K562 (cell line): ENCODE data around the gene CHN1. TPM values are rescaled to one million over a fixed set of nuclear protein-coding genes. Genes with fewer than 3 reads are reported as not detected.

Experiments used
- BMI1 ChIP-seq: fragments of 150-350 bp; IDR thresholded peaks from 2 replicates; pipeline ENCODE4 v1.6.1; 2014; ENCODE audit warnings: low read length
- CHD7 ChIP-seq: fragments of 200-600 bp; sonication (generic); IDR thresholded peaks from one replicate; pipeline ENCODE4 v1.6.1; 2012; ENCODE audit warnings: mild to moderate bottlenecking, low read depth, low read length, inconsistent platforms
- polyA plus RNA-seq, 8 experiments: library from polyadenylated mRNA; depleted of rRNA in 4 of 8; stranded (reverse) in 5 of 8; unstranded in 3 of 8; fragments of >200 nt; fragmentation: Nextera tagmentation in 2 of 8; fragmentation: Illumina TruSeq in 1 of 8; extraction: Ambion mirVana in 2 of 8; extraction: Trizol in 1 of 8; gene quantifications; 2 replicates each; pipeline versions ENCODE4 v1.2.1 to v1.2.3, GENCODE V29; 2011 to 2014; ENCODE audit warnings: inconsistent platforms in 1 of 8, missing spikeins in 1 of 8
- total RNA-seq, 7 experiments: library from RNA; depleted of rRNA in 6 of 7; stranded (reverse); fragments of >200 nt in 6 of 7; fragmentation: Illumina TruSeq in 2 of 7; extraction: Trizol in 2 of 7; gene quantifications; 2 replicates each; pipeline versions ENCODE4 v1.2.1 to v1.2.3, GENCODE V29; 2011 to 2021; ENCODE audit warnings: low replicate concordance in 1 of 7
- TF ChIP-seq, protein P1 (sequence below): fragments of 450-650 bp; IDR thresholded peaks from 2 replicates; pipeline ENCODE4 v1.6.1; 2016; ENCODE audit warnings: mild to moderate bottlenecking, moderate library complexity

The CHN1 gene
- total and polyA plus RNA-seq, 9 of the 15 experiments (the other 6 are each of a cell fraction or from before 2014, with no cell fraction given) = 0.17 to 2.0 (median 0.87) TPM

- TF ChIP-seq CHD7 (no peak), BMI1 (no peak)
- TF ChIP-seq, protein P1, sequence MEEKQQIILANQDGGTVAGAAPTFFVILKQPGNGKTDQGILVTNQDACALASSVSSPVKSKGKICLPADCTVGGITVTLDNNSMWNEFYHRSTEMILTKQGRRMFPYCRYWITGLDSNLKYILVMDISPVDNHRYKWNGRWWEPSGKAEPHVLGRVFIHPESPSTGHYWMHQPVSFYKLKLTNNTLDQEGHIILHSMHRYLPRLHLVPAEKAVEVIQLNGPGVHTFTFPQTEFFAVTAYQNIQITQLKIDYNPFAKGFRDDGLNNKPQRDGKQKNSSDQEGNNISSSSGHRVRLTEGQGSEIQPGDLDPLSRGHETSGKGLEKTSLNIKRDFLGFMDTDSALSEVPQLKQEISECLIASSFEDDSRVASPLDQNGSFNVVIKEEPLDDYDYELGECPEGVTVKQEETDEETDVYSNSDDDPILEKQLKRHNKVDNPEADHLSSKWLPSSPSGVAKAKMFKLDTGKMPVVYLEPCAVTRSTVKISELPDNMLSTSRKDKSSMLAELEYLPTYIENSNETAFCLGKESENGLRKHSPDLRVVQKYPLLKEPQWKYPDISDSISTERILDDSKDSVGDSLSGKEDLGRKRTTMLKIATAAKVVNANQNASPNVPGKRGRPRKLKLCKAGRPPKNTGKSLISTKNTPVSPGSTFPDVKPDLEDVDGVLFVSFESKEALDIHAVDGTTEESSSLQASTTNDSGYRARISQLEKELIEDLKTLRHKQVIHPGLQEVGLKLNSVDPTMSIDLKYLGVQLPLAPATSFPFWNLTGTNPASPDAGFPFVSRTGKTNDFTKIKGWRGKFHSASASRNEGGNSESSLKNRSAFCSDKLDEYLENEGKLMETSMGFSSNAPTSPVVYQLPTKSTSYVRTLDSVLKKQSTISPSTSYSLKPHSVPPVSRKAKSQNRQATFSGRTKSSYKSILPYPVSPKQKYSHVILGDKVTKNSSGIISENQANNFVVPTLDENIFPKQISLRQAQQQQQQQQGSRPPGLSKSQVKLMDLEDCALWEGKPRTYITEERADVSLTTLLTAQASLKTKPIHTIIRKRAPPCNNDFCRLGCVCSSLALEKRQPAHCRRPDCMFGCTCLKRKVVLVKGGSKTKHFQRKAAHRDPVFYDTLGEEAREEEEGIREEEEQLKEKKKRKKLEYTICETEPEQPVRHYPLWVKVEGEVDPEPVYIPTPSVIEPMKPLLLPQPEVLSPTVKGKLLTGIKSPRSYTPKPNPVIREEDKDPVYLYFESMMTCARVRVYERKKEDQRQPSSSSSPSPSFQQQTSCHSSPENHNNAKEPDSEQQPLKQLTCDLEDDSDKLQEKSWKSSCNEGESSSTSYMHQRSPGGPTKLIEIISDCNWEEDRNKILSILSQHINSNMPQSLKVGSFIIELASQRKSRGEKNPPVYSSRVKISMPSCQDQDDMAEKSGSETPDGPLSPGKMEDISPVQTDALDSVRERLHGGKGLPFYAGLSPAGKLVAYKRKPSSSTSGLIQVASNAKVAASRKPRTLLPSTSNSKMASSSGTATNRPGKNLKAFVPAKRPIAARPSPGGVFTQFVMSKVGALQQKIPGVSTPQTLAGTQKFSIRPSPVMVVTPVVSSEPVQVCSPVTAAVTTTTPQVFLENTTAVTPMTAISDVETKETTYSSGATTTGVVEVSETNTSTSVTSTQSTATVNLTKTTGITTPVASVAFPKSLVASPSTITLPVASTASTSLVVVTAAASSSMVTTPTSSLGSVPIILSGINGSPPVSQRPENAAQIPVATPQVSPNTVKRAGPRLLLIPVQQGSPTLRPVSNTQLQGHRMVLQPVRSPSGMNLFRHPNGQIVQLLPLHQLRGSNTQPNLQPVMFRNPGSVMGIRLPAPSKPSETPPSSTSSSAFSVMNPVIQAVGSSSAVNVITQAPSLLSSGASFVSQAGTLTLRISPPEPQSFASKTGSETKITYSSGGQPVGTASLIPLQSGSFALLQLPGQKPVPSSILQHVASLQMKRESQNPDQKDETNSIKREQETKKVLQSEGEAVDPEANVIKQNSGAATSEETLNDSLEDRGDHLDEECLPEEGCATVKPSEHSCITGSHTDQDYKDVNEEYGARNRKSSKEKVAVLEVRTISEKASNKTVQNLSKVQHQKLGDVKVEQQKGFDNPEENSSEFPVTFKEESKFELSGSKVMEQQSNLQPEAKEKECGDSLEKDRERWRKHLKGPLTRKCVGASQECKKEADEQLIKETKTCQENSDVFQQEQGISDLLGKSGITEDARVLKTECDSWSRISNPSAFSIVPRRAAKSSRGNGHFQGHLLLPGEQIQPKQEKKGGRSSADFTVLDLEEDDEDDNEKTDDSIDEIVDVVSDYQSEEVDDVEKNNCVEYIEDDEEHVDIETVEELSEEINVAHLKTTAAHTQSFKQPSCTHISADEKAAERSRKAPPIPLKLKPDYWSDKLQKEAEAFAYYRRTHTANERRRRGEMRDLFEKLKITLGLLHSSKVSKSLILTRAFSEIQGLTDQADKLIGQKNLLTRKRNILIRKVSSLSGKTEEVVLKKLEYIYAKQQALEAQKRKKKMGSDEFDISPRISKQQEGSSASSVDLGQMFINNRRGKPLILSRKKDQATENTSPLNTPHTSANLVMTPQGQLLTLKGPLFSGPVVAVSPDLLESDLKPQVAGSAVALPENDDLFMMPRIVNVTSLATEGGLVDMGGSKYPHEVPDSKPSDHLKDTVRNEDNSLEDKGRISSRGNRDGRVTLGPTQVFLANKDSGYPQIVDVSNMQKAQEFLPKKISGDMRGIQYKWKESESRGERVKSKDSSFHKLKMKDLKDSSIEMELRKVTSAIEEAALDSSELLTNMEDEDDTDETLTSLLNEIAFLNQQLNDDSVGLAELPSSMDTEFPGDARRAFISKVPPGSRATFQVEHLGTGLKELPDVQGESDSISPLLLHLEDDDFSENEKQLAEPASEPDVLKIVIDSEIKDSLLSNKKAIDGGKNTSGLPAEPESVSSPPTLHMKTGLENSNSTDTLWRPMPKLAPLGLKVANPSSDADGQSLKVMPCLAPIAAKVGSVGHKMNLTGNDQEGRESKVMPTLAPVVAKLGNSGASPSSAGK = no peak
Observed at GRCh38 chr2:174785481-174785880, 219.7 kb downstream of the CHN1 start (continued).
